IMR-90 (cell line): ENCODE results near the gene ZFAND6. TPM values are rescaled to one million over a fixed set of nuclear protein-coding genes. Genes with fewer than 3 reads are reported as not detected.

Experiments
- ATAC-seq: fragments of 200-7000 bp; cut with Tn5 transposase; 2 replicates; pipeline ENCODE4 v1.9.1; 2020; ENCODE audit warnings: low read depth, mild to moderate bottlenecking, moderate library complexity
- BruUV-seq: library from RNA; stranded (reverse); fragments of 400-500 nt; replicated peaks from 2 replicates; lab custom pipeline; 2021; lab: Mats Ljungman, UMichigan
- CTCF ChIA-PET: fragments of 300-600 bp; formaldehyde crosslinking; extraction: SDS; loops from one replicate; lab custom pipeline; 2021; ENCODE audit warnings: antibody characterized with exemption; lab: Yijun Ruan, JAX
- POLR2A ChIA-PET: fragments of 300-600 bp; sonication (Branson Sonifier 250); formaldehyde crosslinking; loops from one replicate; lab custom pipeline; 2022; ENCODE audit warnings: antibody characterized with exemption; ENCODE audit not compliant: unreplicated experiment; lab: Charles Lee
- DNase-seq: peaks from one replicate; pipeline ENCODE4 v3.0.0; 2013
- H2AFZ ChIP-seq: replicated peaks from 2 replicates; pipeline ENCODE3; 2013; ENCODE audit warnings: low read length, mild to moderate bottlenecking; ENCODE audit not compliant: poor library complexity
- H2AK5ac ChIP-seq: 2 replicates; pipeline ENCODE4 v1.6.1; 2013; ENCODE audit warnings: low read depth, low read length, inconsistent platforms
- H2AK9ac ChIP-seq: replicated peaks from 2 replicates; pipeline ENCODE3; 2013; ENCODE audit warnings: mild to moderate bottlenecking, low read depth, low read length, moderate library complexity; ENCODE audit not compliant: poor library complexity
- H2BK120ac ChIP-seq: 2 replicates; pipeline ENCODE4 v1.6.1; 2013; ENCODE audit warnings: low read depth, low read length, inconsistent platforms
- H2BK15ac ChIP-seq: 3 replicates; pipeline ENCODE4 v1.6.1; 2013; ENCODE audit warnings: low read depth, low read length, inconsistent platforms
- H2BK20ac ChIP-seq: 2 replicates; pipeline ENCODE4 v1.6.1; 2013; ENCODE audit warnings: low read depth, mild to moderate bottlenecking, inconsistent platforms, low read length, moderate library complexity
- H2BK5ac ChIP-seq: 2 replicates; pipeline ENCODE4 v1.6.1; 2013; ENCODE audit warnings: mild to moderate bottlenecking, low read depth, low read length, inconsistent platforms; ENCODE audit not compliant: poor library complexity, severe bottlenecking
- H3K14ac ChIP-seq: replicated peaks from 2 replicates; pipeline ENCODE4 v1.6.1; 2013; ENCODE audit warnings: low read depth, low read length, inconsistent platforms
- H3K18ac ChIP-seq: 2 replicates; pipeline ENCODE4 v1.6.1; 2013; ENCODE audit warnings: low read depth, low read length, control low read depth
- H3K23ac ChIP-seq: 2 replicates; pipeline ENCODE4 v1.6.1; 2013; ENCODE audit warnings: low read depth, low read length, inconsistent platforms
- H3K27ac ChIP-seq: 2 replicates; pipeline ENCODE4 v1.5.1; 2013; ENCODE audit warnings: mild to moderate bottlenecking, control low read depth, low read length; ENCODE audit not compliant: insufficient read depth
- H3K27me3 ChIP-seq: 2 replicates; pipeline ENCODE4 v1.6.1; 2013; ENCODE audit warnings: low read length; ENCODE audit not compliant: control insufficient read depth, insufficient read depth
- H3K36me3 ChIP-seq: 2 replicates; pipeline ENCODE4 v1.6.1; 2013; ENCODE audit warnings: low read length, mixed read lengths; ENCODE audit not compliant: control insufficient read depth, insufficient read depth
- H3K4ac ChIP-seq: 2 replicates; pipeline ENCODE4 v1.6.1; 2013; ENCODE audit warnings: low read depth, low read length, inconsistent platforms
- H3K4me1 ChIP-seq: 2 replicates; pipeline ENCODE4 v1.6.1; 2013; ENCODE audit warnings: low read length, mixed read lengths; ENCODE audit not compliant: control insufficient read depth, insufficient read depth
- H3K4me2 ChIP-seq: 2 replicates; pipeline ENCODE4 v1.6.1; 2013; ENCODE audit warnings: low read depth, mild to moderate bottlenecking, control low read depth, low read length, moderate library complexity
- H3K4me3 ChIP-seq: 2 replicates; pipeline ENCODE4 v1.5.1; 2013; ENCODE audit warnings: low read depth, mild to moderate bottlenecking, control low read depth, low read length, moderate library complexity; ENCODE audit not compliant: insufficient read depth
- H3K56ac ChIP-seq: 2 replicates; pipeline ENCODE4 v1.6.1; 2013; ENCODE audit warnings: low read length, inconsistent platforms; ENCODE audit not compliant: insufficient read depth; ENCODE audit errors: extremely low read depth
- H3K79me1 ChIP-seq, 2 experiments: 2 replicates each; pipeline ENCODE4 v1.6.1; 2013; ENCODE audit warnings: low read length in 2 of 2, inconsistent platforms in 1 of 2, low read depth in 1 of 2
- H3K9ac ChIP-seq: 2 replicates; pipeline ENCODE4 v1.6.1; 2013; ENCODE audit warnings: low read depth, low read length, control low read depth
- H3K9me1 ChIP-seq: 2 replicates; pipeline ENCODE4 v1.6.1; 2013; ENCODE audit warnings: low read length, inconsistent platforms; ENCODE audit not compliant: insufficient read depth
- H3K9me3 ChIP-seq: 2 replicates; pipeline ENCODE4 v1.6.1; 2013; ENCODE audit warnings: low read length; ENCODE audit not compliant: control insufficient read depth, insufficient read depth
- H4K20me1 ChIP-seq: 2 replicates; pipeline ENCODE4 v1.6.1; 2013; ENCODE audit warnings: low read length, inconsistent platforms; ENCODE audit not compliant: insufficient read depth
- H4K5ac ChIP-seq: 2 replicates; pipeline ENCODE4 v1.6.1; 2013; ENCODE audit warnings: mild to moderate bottlenecking, low read depth, low read length, control low read depth
- H4K8ac ChIP-seq, 2 experiments: 2 replicates each; pipeline ENCODE4 v1.6.1; 2013; ENCODE audit warnings: low read depth in 2 of 2, low read length in 2 of 2, control low read depth in 1 of 2, inconsistent platforms in 1 of 2
- H4K91ac ChIP-seq: 2 replicates; pipeline ENCODE4 v1.6.1; 2013; ENCODE audit warnings: low read depth, low read length, inconsistent platforms; ENCODE audit not compliant: insufficient read depth
- BHLHE40 ChIP-seq: fragments of 150-350 bp; IDR thresholded peaks from 2 replicates; pipeline ENCODE4 v1.6.1; 2016; ENCODE audit warnings: mild to moderate bottlenecking, low read depth, low read length
- CEBPB ChIP-seq: IDR thresholded peaks from 2 replicates; pipeline ENCODE4 v1.6.1; 2012; ENCODE audit warnings: low read depth, low read length, improper control_type of control experiment
- CHD1 ChIP-seq: IDR thresholded peaks from 2 replicates; pipeline ENCODE4 v1.6.1; 2012; ENCODE audit warnings: low read depth, low read length, improper control_type of control experiment
- CTCF ChIP-seq: conservative IDR thresholded peaks from 2 replicates; pipeline ENCODE4 v1.5.1; 2012; ENCODE audit warnings: mild to moderate bottlenecking, low read depth, low read length, improper control_type of control experiment
- ELK1 ChIP-seq: fragments of 150-350 bp; IDR thresholded peaks from 2 replicates; pipeline ENCODE4 v1.6.1; 2016; ENCODE audit warnings: low read depth, mild to moderate bottlenecking, low read length, moderate library complexity, borderline replicate concordance
- FOS ChIP-seq: fragments of 150-350 bp; IDR thresholded peaks from 2 replicates; pipeline ENCODE4 v1.6.1; 2016; ENCODE audit warnings: low read depth, low read length
- MAFK ChIP-seq: IDR thresholded peaks from 2 replicates; pipeline ENCODE4 v1.6.1; 2012; ENCODE audit warnings: low read depth, low read length, improper control_type of control experiment
- MAZ ChIP-seq: IDR thresholded peaks from 2 replicates; pipeline ENCODE4 v1.6.1; 2012; ENCODE audit warnings: low read depth, mild to moderate bottlenecking, low read length, improper control_type of control experiment, moderate library complexity, borderline replicate concordance
- MXI1 ChIP-seq: IDR thresholded peaks from 2 replicates; pipeline ENCODE4 v1.6.1; 2012; ENCODE audit warnings: low read depth, mild to moderate bottlenecking, low read length, moderate library complexity, borderline replicate concordance
- NFE2L2 ChIP-seq: fragments of 150-350 bp; IDR thresholded peaks from 2 replicates; pipeline ENCODE4 v1.6.1; 2016; ENCODE audit warnings: low read depth, mild to moderate bottlenecking, low read length
- POLR2A ChIP-seq: IDR thresholded peaks from 2 replicates; pipeline ENCODE4 v1.6.1; 2012; ENCODE audit warnings: mild to moderate bottlenecking, low read depth, low read length
- RAD21 ChIP-seq: IDR thresholded peaks from 2 replicates; pipeline ENCODE4 v1.6.1; 2012; ENCODE audit warnings: low read length, improper control_type of control experiment
- RCOR1 ChIP-seq: IDR thresholded peaks from 2 replicates; pipeline ENCODE4 v1.6.1; 2012; ENCODE audit warnings: mild to moderate bottlenecking, low read length, improper control_type of control experiment; ENCODE audit not compliant: insufficient replicate concordance
- RFX5 ChIP-seq: IDR thresholded peaks from 2 replicates; pipeline ENCODE4 v1.8.0; 2012; ENCODE audit warnings: low read depth, mild to moderate bottlenecking, low read length, moderate library complexity
- SMC3 ChIP-seq: fragments of 150-350 bp; IDR thresholded peaks from 2 replicates; pipeline ENCODE4 v1.6.1; 2016; ENCODE audit warnings: low read depth, mild to moderate bottlenecking, antibody characterized with exemption, low read length, moderate library complexity
- WGBS, 2 experiments: methylation state at CpG; one replicate each; pipeline versions ENCODE4 v1.1.5 to v1.1.7; 2013; ENCODE audit warnings: missing lambda C conversion rate in 2 of 2; ENCODE audit not compliant: insufficient read length in 1 of 2; ENCODE audit errors: extremely low coverage in 2 of 2; 5-methylcytosine and 5-hydroxymethylcytosine counted together
- dilution Hi-C: fragments of 300-500 bp; cut with HindIII; formaldehyde crosslinking; loops from one replicate; pipeline ENCODE4 v1.14.3; 2018; ENCODE audit warnings: low sequenced_read_pairs; ENCODE audit not compliant: unreplicated experiment
- in situ Hi-C: fragments of 300-500 bp; cut with MboI; formaldehyde crosslinking; loops from 3 replicates; pipeline ENCODE4 v1.14.3; 2019; ENCODE audit warnings: low sequenced_read_pairs, inconsistent platforms, mixed read lengths
- intact Hi-C: fragments of 100-400 bp; cut with micrococcal nuclease; formaldehyde crosslinking; loops from 2 replicates; pipeline ENCODE4 v1.10.0; 2022
- polyA plus RNA-seq, 3 experiments: library from polyadenylated mRNA; depleted of rRNA; stranded (reverse); fragments of >200 nt; gene quantifications; 2 replicates each; pipeline ENCODE4 v1.2.3, GENCODE V29; 2012; ENCODE audit warnings: low replicate concordance in 1 of 3
- total RNA-seq: library from RNA; depleted of rRNA; stranded (reverse); fragments of >200 nt; gene quantifications from 2 replicates; pipeline ENCODE4 v1.2.3, GENCODE V29; 2012
- TF ChIP-seq, protein P1 (sequence below): fragments of 150-350 bp; IDR thresholded peaks from 2 replicates; pipeline ENCODE4 v1.6.1; 2017; ENCODE audit warnings: mild to moderate bottlenecking, antibody characterized with exemption, low read length, low read depth

The ZFAND6 gene
- total and polyA plus RNA-seq, 2 of the 4 experiments (the other 2 are of a cell fraction): 77.5 to 96.4 TPM

GRCh38 chr15:80167936-80168335 lies 108.5 kb downstream of the ZFAND6 start:
- no peak for ATAC-seq
- H3K9ac ChIP-seq: no peak overlapping the region
- no peak overlapping the region for H3K18ac ChIP-seq
- no peak overlapping the region for H2AK9ac ChIP-seq
- no peak overlapping the region for H3K27ac ChIP-seq
- no peak overlapping the region for H3K56ac ChIP-seq
- no peaks in the 10 kb centered on the region for H3K27me3 ChIP-seq
- DNase-seq: no peak
- H3K79me1 ChIP-seq: no peaks in the 10 kb centered on the region
- H2AK5ac ChIP-seq: no peak overlapping the region
- intact Hi-C loops: no loop called here
- no peak overlapping the region for H2BK5ac ChIP-seq
- H2BK120ac ChIP-seq: no peak overlapping the region
- no peak overlapping the region for H3K23ac ChIP-seq
- H4K5ac ChIP-seq: no peak overlapping the region
- no peak overlapping the region for H4K8ac ChIP-seq
- no peaks in the 10 kb centered on the region for H4K20me1 ChIP-seq
- in situ Hi-C loops: loop anchor here (5.0 kb wide), 1 partner anchor 51 kb away; no protein-coding TSS in a partner anchor
- no peak overlapping the region for H2BK20ac ChIP-seq
- BruUV-seq: no TSS peak
- no peaks in the 10 kb centered on the region for H3K9me3 ChIP-seq
- dilution Hi-C loops: no loop called here
- TF ChIP-seq RFX5 (no peak), FOS (no peak), NFE2L2 (no peak), MXI1 (no peak), ELK1 (no peak), CEBPB (no peak), CHD1 (no peak), SMC3 (no peak), BHLHE40 (no peak), POLR2A (no peak), RCOR1 (no peak), MAZ (no peak), CTCF (no peak), RAD21 (no peak), MAFK (no peak)
- TF ChIP-seq, protein P1, sequence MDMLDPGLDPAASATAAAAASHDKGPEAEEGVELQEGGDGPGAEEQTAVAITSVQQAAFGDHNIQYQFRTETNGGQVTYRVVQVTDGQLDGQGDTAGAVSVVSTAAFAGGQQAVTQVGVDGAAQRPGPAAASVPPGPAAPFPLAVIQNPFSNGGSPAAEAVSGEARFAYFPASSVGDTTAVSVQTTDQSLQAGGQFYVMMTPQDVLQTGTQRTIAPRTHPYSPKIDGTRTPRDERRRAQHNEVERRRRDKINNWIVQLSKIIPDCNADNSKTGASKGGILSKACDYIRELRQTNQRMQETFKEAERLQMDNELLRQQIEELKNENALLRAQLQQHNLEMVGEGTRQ: no peak
- H2AFZ ChIP-seq: no peak overlapping the region
- H4K91ac ChIP-seq: no peak overlapping the region
- no peak overlapping the region for H3K4me3 ChIP-seq
- ChIA-PET CTCF (no interaction called here), POLR2A (interaction anchor here (0.6 kb wide), 1 partner anchor 11 kb away, joined by 3 read pairs; no protein-coding TSS in a partner anchor)
- H3K4me1 ChIP-seq: peaks cover 2% of the 10 kb centered on the region; the same call in 1 of the 2 replicates
- no peak overlapping the region for H3K14ac ChIP-seq
- H2BK15ac ChIP-seq: no peak overlapping the region
- no peak overlapping the region for H3K4ac ChIP-seq
- WGBS, 2 experiments: 100% methylated on average over 1 of the region's 8 CpGs; no CpG with 5 or more reads in 1 of the 2 experiments
- peaks cover 3% of the 10 kb centered on the region; the same call in 1 of the 2 replicates for H3K9me1 ChIP-seq
- peaks cover 9% of the 10 kb centered on the region; the same call in 1 of the 2 replicates for H3K36me3 ChIP-seq
- no peak overlapping the region for H3K4me2 ChIP-seq
